PC-9 (cell line): ENCODE measurements around the gene FAM90A1. TPM values are rescaled to one million over a fixed set of nuclear protein-coding genes. Genes with fewer than 3 reads are reported as not detected.
"Not testable (repeated sequence)": the region's sequence is repeated elsewhere in the genome, so short reads cannot be mapped to it uniquely, and the experiment has no call there.

ENCODE experiments used
- BruUV-seq: library from RNA; stranded (reverse); fragments of 400-500 nt; replicated peaks from 2 replicates; lab custom pipeline; 2021; lab: Mats Ljungman, UMichigan
- CTCF ChIA-PET: fragments of 300-600 bp; sonication (Branson Sonifier 250); formaldehyde crosslinking; loops from one replicate; lab custom pipeline; 2022; ENCODE audit warnings: antibody characterized with exemption; lab: Charles Lee
- POLR2A ChIA-PET: fragments of 300-600 bp; sonication (Branson Sonifier 250); formaldehyde crosslinking; loops from one replicate; lab custom pipeline; 2022; ENCODE audit warnings: antibody characterized with exemption; ENCODE audit not compliant: unreplicated experiment; lab: Charles Lee
- DNase-seq, 2 experiments: peaks; one replicate each; pipeline versions ENCODE4 v3.0.0 to v3.0.0-alpha.2; 2015 to 2022; ENCODE audit warnings: mixed read lengths in 1 of 2
- H2AFZ ChIP-seq: fragments of 200-600 bp; sonication (generic); 2 replicates; pipeline ENCODE4 v1.8.1; 2017; ENCODE audit warnings: antibody characterized with exemption
- H3F3A ChIP-seq: fragments of 200-600 bp; sonication (generic); 2 replicates; pipeline ENCODE4 v1.8.1; 2017; ENCODE audit warnings: antibody characterized with exemption, mild to moderate bottlenecking, low read depth; ENCODE audit not compliant: insufficient read depth
- H3K27ac ChIP-seq: fragments of 200-600 bp; sonication (generic); 2 replicates; pipeline ENCODE4 v1.6.1; 2016; ENCODE audit warnings: mixed run types
- H3K27me3 ChIP-seq: fragments of 200-600 bp; sonication (generic); 2 replicates; pipeline ENCODE4 v1.6.1; 2016; ENCODE audit warnings: low read depth, mixed run types; ENCODE audit not compliant: insufficient read depth
- H3K36me3 ChIP-seq: fragments of 200-600 bp; sonication (generic); 2 replicates; pipeline ENCODE4 v1.6.1; 2016; ENCODE audit warnings: low read depth, mixed run types
- H3K4me1 ChIP-seq: fragments of 200-600 bp; sonication (generic); replicated peaks from 2 replicates; pipeline ENCODE4 v1.6.1; 2016; ENCODE audit warnings: mixed run types; ENCODE audit not compliant: insufficient read depth
- H3K4me2 ChIP-seq: fragments of 200-600 bp; sonication (generic); 2 replicates; pipeline ENCODE4 v1.6.1; 2017; ENCODE audit warnings: mixed run types
- H3K4me3 ChIP-seq: fragments of 200-600 bp; sonication (generic); 2 replicates; pipeline ENCODE4 v1.6.1; 2016; ENCODE audit warnings: mixed run types
- H3K79me2 ChIP-seq: fragments of 200-600 bp; sonication (generic); 2 replicates; pipeline ENCODE4 v1.6.1; 2017; ENCODE audit warnings: low read depth, mixed run types
- H3K9me2 ChIP-seq: fragments of 200-600 bp; sonication (generic); 2 replicates; pipeline ENCODE4 v1.8.1; 2017; ENCODE audit warnings: mild to moderate bottlenecking; ENCODE audit not compliant: insufficient read depth
- H3K9me3 ChIP-seq: fragments of 200-600 bp; sonication (generic); 2 replicates; pipeline ENCODE4 v1.8.1; 2016; ENCODE audit warnings: low read depth; ENCODE audit not compliant: insufficient read depth
- H4K20me1 ChIP-seq: fragments of 200-600 bp; sonication (generic); 2 replicates; pipeline ENCODE4 v1.8.1; 2017; ENCODE audit not compliant: insufficient read depth
- CTCF ChIP-seq: fragments of 200-600 bp; sonication (generic); conservative IDR thresholded peaks from 2 replicates; pipeline ENCODE4 v1.6.1; 2017; ENCODE audit warnings: mixed run types, antibody characterized with exemption, mild to moderate bottlenecking, moderate library complexity
- intact Hi-C: fragments of 100-400 bp; cut with micrococcal nuclease; formaldehyde crosslinking; loops from one replicate; pipeline ENCODE4 v1.10.0; 2022; ENCODE audit not compliant: unreplicated experiment
- total RNA-seq: library from RNA; stranded (reverse); gene quantifications from 2 replicates; pipeline ENCODE4 v1.2.3, GENCODE V29; 2021

Gene FAM90A1
- total RNA-seq, 1 experiment from 2014 or later: 1.7 TPM

GRCh38 chr12:8179989-8180585 is 47.3 kb downstream of the FAM90A1 start:
- H3K9me3 ChIP-seq, POLR2A ChIA-PET, H3K27me3 ChIP-seq, H3K36me3 ChIP-seq, H3F3A ChIP-seq, H3K27ac ChIP-seq, H3K4me1 ChIP-seq, BruUV-seq, H4K20me1 ChIP-seq, H3K79me2 ChIP-seq, H3K9me2 ChIP-seq, CTCF ChIA-PET: not testable (repeated sequence)
- Histone ChIP-seq H3K4me2 (peak overlapping the region; percentile 81), H3K4me3 (peak overlapping the region; percentile 67), H2AFZ (peak overlapping the region; percentile 74)
- intact Hi-C loops: loop anchor here (5.0 kb wide), 1 partner anchor 73 kb away; no protein-coding TSS in a partner anchor
- DNase-seq: peak; percentile 66 to 82
- peak; percentile 81 for TF ChIP-seq CTCF

- H3K36me3 ChIP-seq, CTCF ChIA-PET: not testable (repeated sequence)
Measured at GRCh38 chr12:8172911-8173310, 54.5 kb downstream of the FAM90A1 start.

More at GRCh38 chr12:8172911-8173310, 54.5 kb downstream of the FAM90A1 start:
- H2AFZ ChIP-seq, H3K4me1 ChIP-seq, DNase-seq, H4K20me1 ChIP-seq, intact Hi-C loops, H3K9me2 ChIP-seq, H3K79me2 ChIP-seq, H3K4me2 ChIP-seq, POLR2A ChIA-PET, H3F3A ChIP-seq, H3K9me3 ChIP-seq, H3K27ac ChIP-seq, BruUV-seq, H3K4me3 ChIP-seq, H3K27me3 ChIP-seq: not testable (repeated sequence)

Other genes starting within 250 kb of the FAM90A1 start
- 28.2 and 30.3 TPM in 2 replicates for gene FOXJ2, start 194.9 kb downstream of the FAM90A1 start, total RNA-seq
- gene C3AR1, start 161.3 kb downstream of the FAM90A1 start, total RNA-seq: not detected in 2 replicates
- gene NECAP1, start 145.3 kb downstream of the FAM90A1 start, total RNA-seq: 26.5 and 28.1 TPM in 2 replicates
- not detected in 2 replicates for gene CLEC4A, start 104.0 kb downstream of the FAM90A1 start, total RNA-seq
- not detected in 2 replicates for gene ZNF705A, start 70.6 kb downstream of the FAM90A1 start, total RNA-seq
- not detected in 2 replicates for gene CLEC6A, start 228.3 kb upstream of the FAM90A1 start, total RNA-seq